ENCODE data around the gene MED8.

Gene MED8

GRCh38 chr1:43358121-43358745 lies 31.4 kb downstream of the MED8 start:
- peak; percentile 69 for DNase-seq

DNA sequence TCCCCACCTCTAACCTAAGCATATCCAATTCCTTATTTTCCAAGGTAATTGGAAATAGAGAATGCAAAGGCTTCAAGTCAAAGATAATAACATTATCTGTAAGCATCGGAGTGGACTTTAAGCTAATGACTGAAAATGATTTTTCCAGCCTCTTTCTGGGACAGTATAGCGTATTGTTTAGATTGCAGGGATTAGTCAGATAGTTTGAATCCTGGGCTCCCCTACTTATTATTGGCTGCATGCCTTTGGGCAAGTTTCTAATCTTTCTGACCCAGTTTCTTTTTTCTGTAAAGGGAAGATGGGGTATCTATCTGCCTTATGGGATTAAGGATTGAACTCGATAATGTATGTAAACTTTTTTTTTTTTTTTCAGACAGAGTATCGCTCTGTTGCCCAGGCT lies 32.3 kb downstream of the MED8 start:
- DNase-seq, result no peak

DNA sequence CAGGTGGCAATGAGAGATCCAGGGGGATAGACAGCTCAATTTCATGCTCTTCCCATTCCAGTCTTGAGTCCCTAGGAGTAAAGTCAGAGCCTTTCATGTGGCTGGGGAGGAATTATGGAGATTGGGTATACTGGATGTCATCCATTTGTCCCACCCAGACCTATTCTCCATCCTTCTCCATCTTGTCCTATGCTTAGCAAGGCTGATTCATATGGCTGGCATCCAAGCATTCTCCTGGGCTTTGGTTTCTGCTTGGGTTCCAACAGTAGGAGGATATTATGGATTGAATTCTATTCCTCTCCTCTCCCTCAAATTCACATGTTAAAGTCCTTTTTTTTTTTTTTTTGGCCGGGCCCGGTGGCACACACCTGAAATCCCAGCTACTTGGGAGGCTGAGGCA lies 34.7 kb downstream of the MED8 start:
- DNase-seq, result no peak

DNA sequence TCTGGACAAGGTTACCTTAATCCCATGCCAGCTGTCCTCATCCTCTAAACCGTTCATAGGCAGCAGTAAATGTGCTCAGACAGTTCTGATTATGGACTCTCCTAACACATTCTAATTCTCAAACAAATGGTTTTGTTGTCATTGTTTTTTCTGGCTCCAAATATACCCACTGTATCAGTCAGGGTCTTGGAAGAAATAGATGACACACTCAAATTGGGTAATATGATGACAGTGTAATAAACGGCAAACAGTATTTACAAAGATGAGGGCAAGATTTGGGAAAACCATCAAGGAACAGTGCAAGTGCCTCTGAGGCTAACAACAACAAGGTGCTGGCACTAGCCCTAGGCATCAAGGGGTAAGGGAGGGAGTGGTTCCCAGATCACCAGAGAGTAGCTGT lies 35.1 kb downstream of the MED8 start:
- DNase-seq, result no peak

DNA sequence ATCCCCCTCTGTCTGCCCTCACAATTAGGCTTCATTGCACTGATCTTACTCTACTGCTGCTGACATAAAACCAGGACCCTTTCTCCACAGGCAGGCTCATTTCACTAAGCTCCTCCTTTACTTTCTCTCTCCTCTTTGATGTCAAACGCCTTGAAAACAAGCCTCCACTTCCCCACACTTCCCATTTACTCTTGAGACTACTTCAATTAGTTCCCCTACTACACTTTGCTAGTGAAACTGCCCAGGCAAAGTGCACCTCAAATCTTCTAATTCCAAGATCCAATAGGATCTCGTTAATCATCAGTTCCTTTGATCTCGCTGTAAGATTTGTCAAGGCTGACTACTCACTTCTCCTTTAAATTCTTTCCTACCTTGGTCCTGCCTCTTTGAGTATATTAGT lies 36.7 kb downstream of the MED8 start:
- DNase-seq, result no peak

DNA sequence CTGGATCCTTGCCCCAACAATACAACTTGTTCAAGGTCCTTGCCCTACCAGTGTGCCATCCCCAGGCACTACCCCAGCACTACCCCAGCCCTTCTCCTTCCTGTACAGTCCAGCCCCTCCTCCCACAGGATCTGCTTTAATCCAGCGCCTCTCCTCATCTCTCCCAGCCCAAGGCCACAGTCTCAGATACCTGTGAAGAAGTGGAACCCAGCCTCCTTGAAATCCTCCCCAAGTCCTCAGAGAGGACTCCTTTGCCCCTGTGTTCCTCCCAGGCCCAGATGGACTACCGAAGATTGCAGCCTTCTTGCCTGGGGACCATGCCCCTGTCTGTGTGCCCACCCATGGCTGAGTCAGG lies 37.3 kb downstream of the MED8 start:
- no peak for DNase-seq

GRCh38 chr1:43351421-43352350 lies 37.9 kb downstream of the MED8 start:
- no peak for DNase-seq

GRCh38 chr1:43350976-43351375 lies 38.6 kb downstream of the MED8 start:
- no peak for DNase-seq

GRCh38 chr1:43349594-43350306 lies 39.9 kb downstream of the MED8 start:
- no peak for DNase-seq

DNA sequence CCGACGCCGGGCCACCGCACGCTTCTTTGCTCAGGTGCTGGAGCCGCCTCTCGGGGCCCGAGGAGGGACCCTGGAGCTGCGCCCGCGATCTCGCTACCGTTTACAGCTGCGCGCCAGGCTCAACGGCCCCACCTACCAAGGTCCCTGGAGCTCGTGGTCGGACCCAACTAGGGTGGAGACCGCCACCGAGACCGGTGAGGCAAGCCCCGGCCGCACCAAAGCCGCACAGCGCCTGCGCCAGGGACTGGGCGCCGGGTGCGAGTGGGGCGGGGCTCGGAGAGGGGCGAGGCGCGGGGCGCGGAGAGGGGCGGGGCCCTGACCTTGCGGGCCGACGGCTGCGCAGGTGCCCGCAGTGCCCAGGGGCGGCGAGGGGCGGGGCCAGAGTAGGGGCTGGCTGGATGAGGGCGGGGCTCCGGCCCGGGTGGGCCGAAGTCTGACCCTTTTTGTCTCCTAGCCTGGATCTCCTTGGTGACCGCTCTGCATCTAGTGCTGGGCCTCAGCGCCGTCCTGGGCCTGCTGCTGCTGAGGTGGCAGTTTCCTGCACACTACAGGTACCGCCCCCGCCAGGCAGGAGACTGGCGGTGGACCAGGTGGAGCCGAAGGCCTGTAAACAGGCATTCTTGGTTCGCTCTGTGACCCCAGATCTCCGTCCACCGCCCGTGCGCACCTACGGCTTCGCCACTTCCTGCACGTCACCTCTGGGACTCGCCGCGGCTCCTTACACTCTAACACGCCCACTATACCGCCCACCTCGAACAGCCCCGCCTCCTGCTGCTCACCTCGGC lies 40.6 kb downstream of the MED8 start:
- no peak for DNase-seq

DNA sequence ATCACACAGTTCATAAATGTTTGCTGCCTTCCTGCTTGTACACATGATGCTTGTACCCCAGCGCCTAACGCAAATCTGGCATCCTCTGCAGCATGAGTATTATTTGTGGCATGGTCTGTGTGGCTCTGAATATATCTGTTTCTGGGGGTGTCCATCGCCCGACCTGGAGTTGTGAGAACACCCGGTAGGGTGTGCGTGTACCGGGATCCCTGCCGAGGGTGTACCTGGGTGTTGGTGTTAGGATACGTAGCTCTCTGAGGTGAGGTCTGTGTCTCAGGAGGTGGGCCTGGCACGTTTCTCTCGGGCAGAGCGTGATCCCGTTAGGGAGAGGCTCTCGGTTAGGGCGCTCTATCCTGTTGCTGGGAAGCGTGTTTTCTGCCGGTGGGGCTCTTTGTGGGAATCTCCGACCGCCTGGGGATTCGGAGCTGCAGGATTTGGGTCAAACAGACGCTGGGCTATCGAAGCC lies 41.2 kb downstream of the MED8 start:
- no peak for DNase-seq

DNA sequence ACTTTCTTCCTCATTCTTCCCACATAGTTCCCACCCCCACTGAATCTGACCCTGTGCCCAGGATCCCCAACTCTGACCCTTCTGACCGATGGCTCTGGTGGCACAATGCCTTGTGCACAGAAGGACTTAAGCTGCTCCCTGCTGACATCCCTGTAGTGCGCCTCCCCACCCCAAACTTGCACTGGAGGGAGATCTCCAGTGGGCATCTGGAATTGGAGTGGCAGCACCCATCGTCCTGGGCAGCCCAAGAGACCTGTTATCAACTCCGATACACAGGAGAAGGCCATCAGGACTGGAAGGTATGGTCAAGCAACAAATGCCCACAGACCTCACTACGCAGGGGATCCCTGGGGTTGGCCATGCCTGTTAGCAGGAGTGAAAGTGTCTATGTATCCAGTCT lies 43.0 kb downstream of the MED8 start:
- DNase-seq, result no peak

- no peak for DNase-seq
Observed at GRCh38 chr1:43345120-43345519, 44.5 kb downstream of the MED8 start.

DNA sequence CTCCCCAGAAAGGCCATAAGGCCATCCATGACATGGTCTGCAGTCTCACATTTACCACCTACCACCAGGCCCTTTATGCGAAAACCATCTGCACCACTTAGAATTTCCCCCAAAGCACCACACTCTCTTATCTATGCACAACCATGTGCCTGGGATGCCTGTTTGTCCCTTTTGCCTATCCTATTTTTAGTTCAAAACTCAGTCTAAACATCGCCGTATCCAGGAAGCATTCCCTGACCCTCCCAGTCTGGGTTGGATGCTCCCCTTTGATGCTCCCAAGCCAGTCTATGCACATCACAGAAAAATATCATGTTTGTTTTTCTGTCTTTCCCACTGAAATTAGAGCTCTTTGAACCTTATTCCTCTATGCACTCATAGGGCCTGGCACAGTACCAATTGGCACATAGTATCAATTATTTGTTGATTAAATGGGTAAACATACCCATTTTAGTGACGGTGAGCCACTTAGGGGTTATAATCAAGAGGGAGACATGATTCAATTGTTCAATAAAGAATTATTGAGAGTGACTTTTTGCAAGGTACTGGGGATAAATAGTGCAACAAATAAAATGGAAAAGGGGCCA lies 45.2 kb downstream of the MED8 start:
- no peak for DNase-seq

DNA sequence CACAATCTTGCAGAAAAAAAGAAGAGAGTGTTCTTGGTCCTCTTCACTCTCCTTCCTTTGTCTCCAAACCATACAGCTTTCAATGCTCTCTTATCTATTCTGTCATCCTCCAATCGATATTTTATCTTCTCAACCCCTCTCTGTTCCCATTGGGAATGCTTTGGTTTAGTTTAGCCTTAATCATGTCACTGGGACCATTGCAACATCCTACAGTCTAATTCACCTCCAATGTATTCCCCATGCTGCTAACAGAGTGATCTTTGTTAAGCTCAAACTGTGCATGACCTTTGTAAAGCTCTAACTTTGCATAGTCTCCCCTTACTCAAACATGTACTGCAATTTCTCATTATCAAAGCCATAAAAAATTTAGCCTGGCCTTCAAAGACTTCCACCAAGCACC lies 49.0 kb downstream of the MED8 start:
- no peak for DNase-seq

- no peak for DNase-seq
Observed at GRCh38 chr1:43339584-43340232, 49.9 kb downstream of the MED8 start.

DNA sequence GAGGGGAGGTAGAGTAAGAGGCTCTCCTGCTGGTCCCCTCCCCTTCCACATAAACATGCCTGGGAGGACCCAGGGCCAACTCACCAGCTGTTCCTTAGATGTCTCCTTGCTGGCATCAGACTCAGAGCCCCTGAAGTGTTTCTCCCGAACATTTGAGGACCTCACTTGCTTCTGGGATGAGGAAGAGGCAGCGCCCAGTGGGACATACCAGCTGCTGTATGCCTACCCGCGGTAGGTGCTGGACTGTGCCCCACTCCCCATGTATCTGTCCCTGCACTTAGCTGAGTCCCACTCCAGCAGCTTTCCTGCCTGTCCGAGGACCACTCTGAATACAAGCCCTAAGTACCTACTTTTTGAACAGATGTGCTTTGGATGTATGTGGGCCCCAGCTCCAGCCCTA lies 51.6 kb downstream of the MED8 start:
- no peak for DNase-seq

DNA sequence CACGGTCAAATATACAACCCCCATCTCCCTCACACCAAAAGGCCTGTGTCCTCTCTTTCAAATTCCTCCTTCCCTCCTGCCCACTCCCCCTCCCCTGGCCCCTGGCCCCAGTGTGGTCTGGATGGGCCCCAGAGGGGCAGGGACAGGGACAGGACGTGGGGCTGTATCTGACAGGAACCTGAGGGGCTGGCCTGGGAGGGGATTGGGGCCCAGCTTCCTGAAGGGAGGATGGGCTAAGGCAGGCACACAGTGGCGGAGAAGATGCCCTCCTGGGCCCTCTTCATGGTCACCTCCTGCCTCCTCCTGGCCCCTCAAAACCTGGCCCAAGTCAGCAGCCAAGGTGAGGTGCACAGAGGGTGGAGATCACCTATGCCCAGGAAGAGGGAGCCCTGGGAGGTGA lies 52.0 kb downstream of the MED8 start, which contains the start of gene MPL:
Gene MPL (plus strand): TSS at position 231 of the 400 bp plus-strand sequence. CDS start 31 bp downstream, at position 262.
- DNase-seq, result no peak

DNA sequence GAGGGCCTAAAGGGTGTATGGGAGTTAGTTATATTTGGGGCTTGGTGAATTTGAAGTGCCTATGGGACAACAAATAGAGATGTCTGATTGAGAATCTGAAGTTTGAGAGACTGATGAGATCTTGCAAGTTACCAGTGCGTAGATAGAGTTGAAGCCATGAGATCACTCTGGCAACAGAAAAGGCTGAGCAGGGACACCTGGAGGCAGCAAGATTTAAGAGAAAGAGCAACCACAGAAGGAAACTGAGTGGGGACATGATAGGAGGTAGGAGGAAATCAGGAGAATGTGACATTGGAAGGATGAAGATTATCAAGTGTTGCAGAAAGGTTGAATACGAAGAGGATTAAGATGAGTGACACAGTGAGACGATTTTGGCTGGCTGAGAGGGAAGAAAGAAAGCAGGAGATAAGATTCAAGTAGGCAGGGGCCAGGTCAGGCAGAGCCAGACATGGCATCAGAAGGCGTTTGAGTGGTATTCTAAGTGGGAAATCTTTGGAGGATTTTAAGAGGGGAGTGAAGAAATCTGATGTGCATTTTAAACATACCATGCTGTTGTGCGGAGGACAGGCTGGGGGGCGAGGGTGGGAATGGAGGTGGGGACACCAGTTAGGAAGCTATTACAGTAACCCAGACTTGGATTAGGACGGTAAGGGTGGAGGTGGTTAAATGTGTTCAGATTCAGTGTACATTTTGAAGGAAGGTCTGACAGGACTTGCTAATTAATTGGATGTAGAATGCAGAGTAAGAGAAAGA lies 55.0 kb downstream of the MED8 start:
- no peak for DNase-seq

Measured in NCI-H1694 treated with DMSO at 0.1 percent for 48 hours (cell line).